GM18520 (cell line): ENCODE data around the gene CD226.

ENCODE experiments used
- ATAC-seq: cut with Tn5 transposase; IDR thresholded peaks from one replicate; pipeline ENCODE4 v1.9.1; 2021; ENCODE audit not compliant: unreplicated experiment

The CD226 gene

DNA sequence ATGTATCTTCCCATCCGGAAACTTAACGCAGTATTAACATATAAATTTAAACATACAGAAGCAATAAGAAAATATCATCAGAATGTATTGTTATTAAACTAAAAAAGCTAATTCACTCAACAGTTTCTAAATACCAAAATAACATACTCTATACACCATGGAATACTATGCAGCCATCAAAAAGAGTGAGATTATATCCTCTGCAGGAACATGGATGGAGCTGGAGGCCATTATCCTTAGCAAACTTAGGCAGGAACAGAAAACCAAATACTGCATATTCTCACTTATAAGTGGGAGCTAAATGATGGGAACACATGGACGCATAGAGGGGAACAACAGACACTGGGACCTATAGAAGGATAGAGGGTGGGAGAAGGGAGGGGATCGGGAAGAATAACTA, 127.1 kb downstream of the CD226 start:
- no peak for ATAC-seq

DNA sequence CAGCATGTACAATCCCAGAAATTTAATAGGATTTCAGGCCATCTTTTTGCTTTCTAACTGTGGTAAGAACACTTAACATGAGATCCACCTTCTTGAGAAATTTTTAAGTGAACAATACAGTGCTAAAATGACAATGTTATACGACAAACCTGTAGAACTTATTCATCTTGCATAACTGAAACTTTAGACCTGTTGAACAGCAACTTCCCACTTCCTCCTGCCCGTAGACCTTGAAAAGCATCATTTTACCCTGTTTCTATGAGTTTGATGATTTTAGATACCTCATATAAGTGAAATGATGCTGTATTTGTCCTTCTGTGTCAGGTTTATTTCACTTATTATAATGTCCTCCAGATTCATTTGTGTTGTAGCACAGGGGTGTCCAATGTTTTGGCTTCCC, 128.2 kb downstream of the CD226 start:
- ATAC-seq: no peak

DNA sequence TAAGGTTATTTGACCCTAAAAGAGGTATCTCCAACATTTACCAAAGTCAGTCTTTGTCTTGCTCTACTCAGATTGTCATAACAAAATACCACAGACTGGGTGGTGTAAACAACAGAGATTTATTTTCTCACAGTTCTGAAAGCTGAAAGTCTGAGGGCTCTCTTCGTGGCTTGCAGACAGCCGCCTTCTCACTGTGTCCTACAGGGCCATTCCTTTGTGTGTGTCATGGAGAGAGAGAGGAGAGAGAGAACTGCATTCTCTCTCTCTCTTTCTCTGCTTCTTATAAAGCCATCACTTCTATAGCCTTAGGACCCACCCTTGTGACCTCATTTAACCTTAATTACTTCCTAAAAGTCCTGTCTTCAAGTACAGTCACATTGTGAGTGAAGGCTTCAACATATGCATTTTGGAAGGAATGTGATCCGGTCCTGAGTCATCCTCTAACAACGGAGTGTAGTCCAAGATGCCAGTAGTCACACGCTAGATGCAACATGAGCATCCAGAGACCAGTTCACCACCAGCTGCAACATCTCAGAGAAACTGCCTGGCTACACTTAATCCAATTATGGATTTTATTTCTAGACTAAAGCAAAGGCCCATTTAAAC, 130.2 kb downstream of the CD226 start:
- ATAC-seq: no peak

DNA sequence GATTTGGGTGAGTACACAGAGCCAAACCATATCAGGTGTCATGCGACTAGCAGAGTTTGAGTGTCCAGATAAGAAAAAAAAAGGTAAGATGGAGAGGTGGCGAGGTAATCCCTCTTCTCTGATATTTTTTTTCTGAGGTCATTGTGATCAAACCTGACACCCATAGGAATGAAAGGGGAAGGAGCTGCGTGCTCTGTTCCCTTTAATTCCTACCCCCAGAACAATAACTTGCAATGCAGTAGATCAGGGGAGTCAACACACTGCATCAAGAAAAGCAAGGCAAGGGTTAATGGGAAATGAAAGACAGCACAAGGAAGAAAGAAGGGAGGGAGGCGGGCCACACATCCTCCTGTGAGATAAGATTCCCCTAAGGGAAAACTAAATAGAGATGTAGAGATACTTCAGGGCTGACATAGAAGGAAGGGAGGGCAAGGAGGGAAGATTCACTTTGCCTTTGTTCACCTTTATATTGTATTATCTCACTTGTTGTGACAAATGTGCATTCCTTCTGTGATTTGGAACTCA, 132.8 kb downstream of the CD226 start:
- no peak for ATAC-seq

DNA sequence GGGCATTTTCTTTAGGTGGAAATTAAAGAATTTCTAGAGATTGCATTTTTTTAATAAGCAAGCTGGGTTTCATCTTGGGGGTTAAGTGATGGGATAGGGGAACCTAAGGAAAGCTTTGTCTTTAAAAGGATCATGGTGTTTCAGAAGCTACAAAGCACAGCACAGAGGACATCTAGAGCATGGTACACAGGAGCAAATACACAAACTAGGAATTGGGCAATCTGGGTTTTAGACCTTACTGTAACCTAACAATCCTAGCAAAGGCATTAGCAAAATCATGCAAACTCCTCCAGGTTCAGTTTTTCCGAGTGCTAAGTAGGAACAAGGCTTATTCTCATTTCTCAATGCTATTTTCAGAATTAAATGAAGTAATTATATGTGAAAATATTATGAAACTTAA, 134.1 kb downstream of the CD226 start:
- no peak for ATAC-seq

DNA sequence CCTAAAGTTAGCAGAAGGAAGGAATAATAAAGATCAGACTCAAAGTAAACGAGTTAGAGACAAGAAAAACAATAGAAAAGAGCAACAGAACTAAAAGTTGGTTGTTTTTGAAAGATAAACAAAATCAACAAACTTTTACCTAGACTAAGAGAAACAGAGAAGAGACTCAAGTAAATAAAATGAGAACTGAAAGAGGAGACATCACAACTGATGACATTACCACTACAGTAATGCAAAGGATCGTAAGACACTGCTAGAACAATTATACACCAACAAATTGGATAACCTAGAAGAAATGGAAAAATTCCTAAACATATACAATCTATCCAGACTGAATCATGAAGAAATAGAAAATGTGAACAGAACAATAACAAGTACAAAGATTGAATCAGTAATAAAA, 139.3 kb downstream of the CD226 start:
- ATAC-seq: no peak

DNA sequence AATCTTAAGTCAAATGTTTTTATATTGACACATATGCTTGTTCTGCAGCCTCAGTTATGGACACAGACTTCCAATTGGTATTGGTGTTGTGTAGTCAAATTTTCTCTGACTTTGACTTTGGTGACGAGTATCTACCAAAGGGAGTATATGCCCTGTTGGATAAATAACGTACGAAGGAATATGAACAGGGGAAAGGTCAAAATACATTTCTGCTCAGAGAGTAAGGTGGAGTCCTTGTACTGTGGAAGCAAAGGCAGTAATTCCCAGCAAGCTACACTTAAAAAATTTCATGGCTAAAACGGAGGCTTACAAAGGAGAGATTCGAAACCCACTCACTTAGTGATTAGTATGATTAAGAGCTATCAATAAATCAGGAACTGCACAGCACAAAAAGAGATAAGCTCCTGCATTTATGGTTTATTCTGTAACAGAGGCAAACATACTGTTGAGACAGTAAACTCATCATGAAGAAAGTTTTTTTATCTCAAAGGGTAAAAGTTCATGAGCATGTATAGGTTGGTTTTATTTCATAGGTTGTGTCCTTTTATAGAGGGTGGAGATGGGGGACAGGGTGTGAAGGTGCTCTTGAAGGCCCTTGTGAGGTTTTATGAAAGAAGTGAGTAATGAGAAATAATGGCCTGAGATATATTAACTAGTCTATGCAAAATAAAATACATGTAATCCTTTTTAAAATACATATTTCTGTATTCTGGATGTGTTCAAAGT, 142.7 kb downstream of the CD226 start:
- ATAC-seq: no peak
